B cell (primary cell): ENCODE measurements around the gene SPTA1.

Experiments used
- EZH2 ChIP-seq: IDR thresholded peaks from 2 replicates; pipeline ENCODE4 v1.6.1; 2012; ENCODE audit warnings: borderline replicate concordance, low read depth, mild to moderate bottlenecking, moderate library complexity, low read length; ENCODE audit not compliant: insufficient read depth, poor library complexity, severe bottlenecking
- TF ChIP-seq, protein P1 (sequence below): fragments of 200-600 bp; IDR thresholded peaks from one replicate; pipeline ENCODE4 v1.8.0; 2022; ENCODE audit warnings: antibody characterized with exemption, mild to moderate bottlenecking

DNA sequence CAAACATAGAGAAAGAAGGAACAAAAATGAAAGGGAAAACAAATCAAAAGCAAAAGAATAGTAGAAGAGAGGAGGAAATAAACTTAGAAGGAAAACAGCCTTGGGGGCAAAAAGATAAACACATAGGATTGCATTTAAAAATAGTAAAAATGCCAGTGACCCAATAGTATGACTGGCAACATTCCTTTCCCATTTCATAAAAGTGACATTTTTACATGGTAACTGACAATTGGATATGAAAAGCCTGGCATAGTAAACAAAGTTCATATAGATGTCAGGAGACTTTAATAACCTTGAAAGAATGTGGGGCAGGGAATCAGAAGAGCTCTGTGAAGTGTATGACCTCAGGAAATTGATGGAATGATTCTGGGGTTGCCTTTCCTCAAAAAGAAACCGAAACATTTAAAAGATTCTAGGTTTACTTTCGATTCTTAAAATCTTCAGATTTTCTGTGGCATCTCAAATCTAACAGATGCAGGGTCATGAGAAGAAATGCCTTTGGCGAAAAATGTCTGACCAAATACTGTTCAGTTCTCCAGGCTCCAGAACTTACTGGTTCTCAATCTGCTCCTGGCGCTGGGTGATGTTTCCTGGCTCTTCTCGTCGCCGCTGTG lies 33.7 kb downstream of the SPTA1 start:
- TF ChIP-seq EZH2 = no peak
- TF ChIP-seq, protein P1, sequence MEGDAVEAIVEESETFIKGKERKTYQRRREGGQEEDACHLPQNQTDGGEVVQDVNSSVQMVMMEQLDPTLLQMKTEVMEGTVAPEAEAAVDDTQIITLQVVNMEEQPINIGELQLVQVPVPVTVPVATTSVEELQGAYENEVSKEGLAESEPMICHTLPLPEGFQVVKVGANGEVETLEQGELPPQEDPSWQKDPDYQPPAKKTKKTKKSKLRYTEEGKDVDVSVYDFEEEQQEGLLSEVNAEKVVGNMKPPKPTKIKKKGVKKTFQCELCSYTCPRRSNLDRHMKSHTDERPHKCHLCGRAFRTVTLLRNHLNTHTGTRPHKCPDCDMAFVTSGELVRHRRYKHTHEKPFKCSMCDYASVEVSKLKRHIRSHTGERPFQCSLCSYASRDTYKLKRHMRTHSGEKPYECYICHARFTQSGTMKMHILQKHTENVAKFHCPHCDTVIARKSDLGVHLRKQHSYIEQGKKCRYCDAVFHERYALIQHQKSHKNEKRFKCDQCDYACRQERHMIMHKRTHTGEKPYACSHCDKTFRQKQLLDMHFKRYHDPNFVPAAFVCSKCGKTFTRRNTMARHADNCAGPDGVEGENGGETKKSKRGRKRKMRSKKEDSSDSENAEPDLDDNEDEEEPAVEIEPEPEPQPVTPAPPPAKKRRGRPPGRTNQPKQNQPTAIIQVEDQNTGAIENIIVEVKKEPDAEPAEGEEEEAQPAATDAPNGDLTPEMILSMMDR = no peak
